GM21360 (cell line): ENCODE measurements around the gene DET1.
A peak's percentile ranks its signal among the peaks of the same experiment; 100 is the strongest.
"Not testable (repeated sequence)": the region's sequence is repeated elsewhere in the genome, so short reads cannot be mapped to it uniquely, and the experiment has no call there.

ENCODE experiments used
- ATAC-seq: cut with Tn5 transposase; IDR thresholded peaks from one replicate; pipeline ENCODE4 v1.9.1; 2021; ENCODE audit warnings: mild to moderate bottlenecking, moderate library complexity; ENCODE audit not compliant: unreplicated experiment

The DET1 gene

DNA sequence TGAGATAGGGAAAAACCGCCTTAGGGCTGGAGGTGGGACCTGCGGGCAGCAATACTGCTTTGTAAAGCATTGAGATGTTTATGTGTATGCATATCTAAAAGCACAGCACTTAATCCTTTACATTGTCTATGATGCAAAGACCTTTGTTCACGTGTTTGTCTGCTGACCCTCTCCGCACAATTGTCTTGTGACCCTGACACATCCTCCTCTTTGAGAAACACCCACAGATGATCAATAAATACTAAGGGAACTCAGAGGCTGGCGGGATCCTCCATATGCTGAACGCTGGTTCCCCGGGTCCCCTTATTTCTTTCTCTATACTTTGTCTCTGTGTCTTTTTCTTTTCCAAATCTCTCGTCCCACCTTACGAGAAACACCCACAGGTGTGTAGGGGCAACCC, 5.4 kb downstream of the DET1 start:
- ATAC-seq: not testable (repeated sequence)

DNA sequence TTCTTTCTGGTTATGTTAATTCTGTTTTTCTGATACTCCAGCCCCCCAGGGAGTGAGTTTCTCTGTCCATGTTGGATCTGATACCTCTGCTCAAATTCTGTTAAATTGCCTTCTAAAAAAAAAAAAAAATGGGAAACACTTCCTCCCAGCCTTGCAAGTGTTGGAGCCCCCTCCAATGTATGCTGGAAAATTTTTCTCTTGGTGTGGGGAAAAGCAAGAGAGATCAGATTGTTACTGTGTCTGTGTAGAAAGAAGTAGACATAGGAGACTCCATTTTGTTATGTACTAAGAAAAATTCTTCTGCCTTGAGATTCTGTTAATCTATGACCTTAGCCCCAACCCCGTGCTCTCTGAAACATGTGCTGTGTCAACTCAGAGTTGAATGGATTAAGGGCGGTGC, 6.1 kb downstream of the DET1 start:
- ATAC-seq: not testable (repeated sequence)

DNA sequence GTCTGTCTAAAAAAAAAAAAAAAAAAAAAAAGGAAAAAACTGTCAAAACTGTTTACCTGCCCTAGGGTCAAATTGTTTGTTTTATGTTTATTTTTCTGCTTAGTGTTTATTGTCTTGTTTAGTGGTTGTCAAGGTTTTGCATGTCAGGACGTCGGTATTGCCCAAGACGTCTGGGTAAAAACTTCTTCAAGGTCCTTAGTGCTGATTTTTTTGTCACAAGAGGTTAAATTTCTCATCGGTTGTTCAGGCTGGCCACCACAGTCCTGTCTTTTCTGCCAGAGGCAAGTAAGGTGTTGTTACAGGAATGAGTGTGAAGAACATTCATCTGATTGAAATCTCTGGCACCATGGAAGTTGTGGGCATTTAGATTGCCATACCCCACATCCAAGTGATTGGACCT, 7.0 kb downstream of the DET1 start:
- no peak for ATAC-seq

DNA sequence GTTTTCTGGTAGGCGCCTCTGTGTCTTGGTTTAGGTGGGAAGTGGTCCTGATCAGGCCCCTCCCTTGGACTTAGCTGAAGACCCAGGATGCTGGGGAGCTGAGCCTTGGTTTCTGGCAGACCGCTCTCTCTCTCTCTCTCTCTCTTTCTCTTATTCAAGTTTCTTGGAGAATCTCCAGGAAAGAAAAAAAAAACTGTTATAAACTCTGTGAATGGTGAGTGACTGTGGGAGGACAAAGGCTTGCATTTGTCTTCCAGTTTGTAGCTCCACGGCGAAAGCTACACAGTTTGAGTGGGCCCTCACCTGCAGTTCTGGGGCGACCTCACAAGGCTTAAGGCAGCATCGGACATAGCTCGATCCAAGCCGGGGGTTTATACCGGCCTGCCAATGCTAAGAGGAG, 7.5 kb downstream of the DET1 start:
- ATAC-seq: no peak

DNA sequence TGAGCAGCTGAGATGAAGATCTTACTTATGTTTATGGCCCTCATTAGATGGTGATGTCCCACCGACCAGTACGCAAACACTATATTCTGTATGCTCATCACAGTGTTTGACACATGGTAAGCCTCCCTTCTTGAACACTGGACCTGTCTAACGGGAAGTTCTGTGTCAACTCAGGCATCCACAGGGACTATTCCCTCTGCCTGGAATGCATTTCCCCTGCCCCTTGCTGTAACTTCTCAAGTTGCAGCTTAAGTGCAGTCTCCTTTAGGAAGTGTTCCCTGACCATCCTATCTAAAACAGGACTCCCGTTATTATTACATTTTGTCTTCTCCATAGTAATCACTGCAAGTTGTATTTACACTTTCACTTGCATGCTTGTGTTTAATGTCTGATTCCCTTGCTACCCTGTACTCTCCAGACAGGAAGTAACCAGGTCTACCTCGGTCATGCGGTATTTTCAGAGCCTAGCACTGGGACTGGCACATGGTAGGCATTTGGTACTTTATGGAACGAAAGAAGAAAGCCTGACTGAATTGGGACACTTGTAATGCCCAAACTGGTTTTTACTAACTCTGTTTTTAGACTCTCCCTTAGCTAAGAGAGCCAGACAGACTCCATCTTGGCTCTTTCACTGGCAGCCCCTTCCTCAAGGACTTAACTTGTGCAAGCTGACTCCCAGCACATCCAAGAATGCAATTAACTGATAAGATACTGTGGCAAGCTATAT, 8.7 kb downstream of the DET1 start:
- ATAC-seq: no peak

DNA sequence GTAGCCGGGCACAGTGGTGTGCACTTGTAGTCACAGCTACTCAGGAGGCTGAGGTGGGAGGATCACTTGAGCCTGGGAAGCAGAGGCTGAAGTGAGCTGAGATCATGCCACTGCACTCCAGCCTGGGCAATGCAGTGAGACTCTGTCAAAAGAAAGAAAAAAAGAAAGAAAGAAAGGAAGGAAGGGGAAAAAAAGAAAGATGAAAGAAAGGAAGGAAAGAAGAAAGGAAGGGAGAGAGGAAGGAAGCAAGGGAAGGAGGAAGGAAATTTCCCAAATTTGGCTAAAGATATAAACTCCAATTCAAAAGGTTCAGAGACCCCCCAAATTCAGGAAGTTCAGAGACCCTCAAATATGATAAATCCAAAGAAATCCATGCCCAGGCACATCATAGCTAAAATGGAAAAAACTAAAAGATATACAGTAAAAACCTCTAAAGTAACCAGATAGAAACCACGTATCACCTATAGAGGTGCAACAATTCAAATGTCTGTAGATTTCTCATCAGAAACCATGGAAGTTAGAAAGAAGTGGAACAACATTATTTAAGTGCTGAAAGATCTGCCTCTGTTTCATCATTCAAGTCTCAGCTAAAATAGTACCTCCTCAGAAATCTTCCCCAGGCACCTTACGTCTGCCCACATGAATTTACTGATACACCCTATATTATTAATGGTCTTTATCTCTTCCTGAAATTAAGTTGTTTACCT, 10.7 kb downstream of the DET1 start:
- no peak for ATAC-seq

DNA sequence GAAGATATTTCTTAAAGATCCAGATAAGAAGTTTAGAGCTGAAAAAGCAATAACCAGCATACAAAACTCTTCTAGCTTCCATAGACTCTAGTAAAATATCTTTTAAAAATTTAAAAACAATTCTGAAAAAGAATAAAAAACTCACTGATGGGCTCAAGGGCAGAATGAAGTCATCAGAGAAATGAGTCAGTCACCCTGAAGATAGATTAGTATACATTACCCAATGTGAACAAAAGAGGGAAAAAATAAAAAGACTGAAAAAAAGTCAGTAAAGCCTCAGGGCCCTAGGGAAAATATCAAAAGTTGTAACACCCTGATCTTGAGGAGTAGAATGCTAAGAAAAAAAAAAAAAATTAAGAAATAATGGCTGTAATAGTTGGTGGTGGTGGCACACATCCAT, 11.4 kb downstream of the DET1 start:
- no peak for ATAC-seq

DNA sequence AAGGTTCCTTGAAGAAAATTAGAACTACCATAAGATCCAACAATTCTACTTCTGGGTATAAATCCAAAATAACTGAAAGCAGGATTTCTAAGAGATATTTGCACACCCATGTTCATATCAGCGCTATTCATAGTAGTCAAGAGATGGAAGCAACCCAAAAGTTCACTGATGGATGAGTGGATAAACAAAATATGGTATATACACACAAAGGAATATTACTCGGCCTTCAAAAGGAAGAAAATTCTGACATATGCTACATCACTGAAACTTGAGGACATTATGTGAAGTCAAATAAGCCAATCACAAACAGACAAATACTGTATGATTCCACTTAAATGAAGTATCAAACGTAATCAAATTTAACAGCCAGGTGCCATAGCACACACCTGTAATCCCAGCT, 13.1 kb downstream of the DET1 start:
- ATAC-seq: no peak

DNA sequence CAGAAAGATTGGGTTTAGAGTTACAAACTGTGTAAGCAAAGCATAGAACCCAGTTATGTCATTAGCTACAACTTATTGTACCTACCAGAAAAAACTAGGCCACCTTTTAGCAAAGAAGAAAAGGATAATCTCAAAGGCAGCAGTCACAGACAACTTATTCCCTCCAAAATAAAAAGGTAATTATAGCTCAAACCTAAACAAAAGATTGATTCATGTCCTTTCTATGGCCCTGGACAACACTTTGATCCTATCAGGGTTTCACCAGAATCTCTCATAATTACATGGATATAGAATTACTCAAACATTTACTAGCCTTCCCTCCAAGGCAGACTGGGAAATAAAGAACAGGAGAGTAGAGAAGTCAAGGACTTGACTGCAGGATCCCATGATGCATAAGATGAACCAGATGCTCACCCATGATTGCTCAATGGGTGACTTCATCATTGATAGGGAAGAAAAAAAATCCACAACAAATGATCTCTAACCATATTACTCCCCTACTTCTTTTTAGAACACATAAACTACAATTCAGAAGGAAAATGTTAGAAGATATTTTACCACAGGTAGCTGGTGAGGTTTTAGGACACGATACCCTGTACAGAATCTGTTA, 17.4 kb downstream of the DET1 start:
- no peak for ATAC-seq

DNA sequence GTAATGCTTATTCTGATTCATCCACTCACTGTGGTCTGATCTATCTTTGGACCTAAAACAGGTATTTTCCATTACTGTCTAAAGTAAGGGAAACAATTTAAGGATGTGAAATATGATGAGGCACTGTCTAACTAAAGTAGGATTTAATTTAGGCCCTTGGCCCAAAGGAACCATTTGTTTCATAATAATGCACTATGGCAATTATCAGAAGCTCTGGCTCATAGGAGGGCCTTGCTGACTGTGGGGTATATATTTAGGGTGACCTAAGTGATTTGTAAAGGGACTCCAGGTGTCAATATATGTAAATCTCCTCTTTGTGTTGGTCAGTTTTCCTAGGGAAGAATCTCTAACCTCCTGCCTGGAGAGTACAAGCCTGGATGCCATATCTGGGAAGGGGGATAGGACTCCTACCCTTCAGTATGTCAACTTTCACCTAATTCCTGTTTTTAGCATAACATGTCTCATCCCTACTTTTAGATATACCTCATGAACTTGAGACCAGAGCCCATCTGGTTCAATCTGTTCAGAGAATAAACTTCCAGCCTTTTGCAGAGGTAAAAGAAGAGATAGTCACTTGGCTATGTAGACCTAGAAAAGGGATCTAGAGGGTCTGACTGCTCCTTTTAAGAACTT, 20.1 kb downstream of the DET1 start:
- no peak for ATAC-seq

DNA sequence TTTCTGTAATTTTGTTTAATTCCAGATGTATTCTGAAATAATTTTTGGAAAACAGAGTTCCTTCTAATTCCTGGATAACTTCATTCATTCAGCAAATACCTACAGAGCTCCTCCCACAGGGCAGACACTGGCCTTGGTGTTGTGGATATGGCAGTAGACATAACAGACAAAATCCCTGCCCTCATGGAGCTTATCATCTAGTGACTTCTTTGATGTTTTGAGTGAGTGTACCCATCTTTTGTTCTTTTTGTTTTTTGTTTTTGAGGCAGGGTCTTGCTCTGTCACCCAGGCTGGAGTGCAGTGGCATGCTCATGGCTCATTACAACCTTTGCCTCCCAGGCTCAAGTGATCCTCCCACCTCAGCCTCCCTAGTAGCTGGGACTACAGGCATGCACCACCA, 21.1 kb downstream of the DET1 start:
- ATAC-seq: no peak

DNA sequence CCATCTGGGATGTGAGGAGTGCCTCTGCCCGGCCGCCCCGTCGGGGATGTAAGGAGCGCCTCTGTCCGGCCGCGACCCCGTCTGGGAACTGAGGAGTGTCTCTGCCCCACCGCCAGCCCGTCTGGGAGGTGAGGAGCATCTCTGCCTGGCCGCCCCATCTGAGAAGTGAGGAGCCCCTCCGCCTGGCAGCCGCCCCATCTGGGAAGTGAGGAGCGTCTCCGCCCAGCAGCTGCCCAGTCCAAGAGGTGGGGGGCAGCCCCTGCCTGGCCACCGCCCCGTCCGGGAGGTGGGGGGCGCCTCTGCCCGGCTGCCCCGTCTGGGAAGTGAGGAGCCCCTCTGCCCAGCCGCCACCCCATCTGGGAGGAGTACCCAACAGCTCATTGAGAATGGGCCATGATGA, 22.4 kb downstream of the DET1 start:
- not testable (repeated sequence) for ATAC-seq

DNA sequence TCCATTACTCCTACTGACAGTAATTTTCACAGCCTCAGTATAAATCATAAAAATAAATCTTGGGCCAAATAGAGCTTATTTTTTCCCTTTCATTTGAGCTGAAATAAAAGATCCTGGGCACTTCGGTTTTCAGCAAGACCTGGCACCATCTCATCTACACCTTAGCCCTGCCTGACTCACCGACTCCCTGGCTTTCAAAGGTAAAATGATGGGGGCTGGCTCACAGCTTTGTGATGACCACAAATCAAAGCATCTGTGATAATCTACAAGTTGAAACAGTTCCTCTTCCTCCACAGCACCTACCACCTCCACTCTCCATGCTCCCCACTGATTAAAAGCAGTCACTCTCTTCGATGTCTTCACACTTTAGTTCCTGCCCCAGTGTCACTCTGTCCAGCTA, 27.6 kb downstream of the DET1 start:
- ATAC-seq: no peak

DNA sequence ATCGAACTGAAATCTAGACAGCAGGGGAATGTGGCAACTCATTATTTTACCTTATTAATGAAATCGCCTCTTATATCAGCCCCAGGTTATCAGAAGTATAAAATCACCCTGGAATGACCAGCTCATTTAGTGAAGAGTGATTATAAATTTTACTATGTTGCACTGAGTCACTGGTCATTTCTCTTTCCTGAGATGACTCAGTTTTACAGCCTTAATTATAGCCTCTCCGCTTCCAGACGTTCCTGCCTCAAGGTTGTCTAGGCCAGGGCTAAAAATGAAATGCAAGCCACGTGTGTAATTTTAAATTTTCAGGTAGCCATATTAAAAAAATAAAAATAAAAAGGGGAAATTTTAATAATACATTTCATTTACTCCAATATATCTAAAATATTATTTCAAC, 33.3 kb downstream of the DET1 start:
- no peak for ATAC-seq

DNA sequence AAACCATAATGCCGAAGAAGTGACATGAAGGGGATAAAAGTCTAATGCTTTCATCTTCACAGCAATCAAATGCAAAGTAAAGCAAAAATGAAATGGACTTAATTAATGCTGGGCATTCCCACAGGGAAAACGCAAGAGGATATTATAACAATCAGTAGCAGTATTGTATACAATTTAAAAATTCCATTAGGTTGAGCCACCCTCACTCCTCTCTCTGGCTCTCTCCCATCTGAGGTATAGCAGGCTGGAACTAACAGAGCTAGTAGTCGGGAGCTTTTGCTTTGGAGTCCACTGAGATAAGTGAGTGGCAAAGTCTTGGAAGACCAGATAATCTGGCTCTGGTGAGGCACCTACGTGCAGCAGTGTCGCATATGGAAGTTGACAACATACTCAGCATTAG, 33.9 kb downstream of the DET1 start:
- no peak for ATAC-seq

DNA sequence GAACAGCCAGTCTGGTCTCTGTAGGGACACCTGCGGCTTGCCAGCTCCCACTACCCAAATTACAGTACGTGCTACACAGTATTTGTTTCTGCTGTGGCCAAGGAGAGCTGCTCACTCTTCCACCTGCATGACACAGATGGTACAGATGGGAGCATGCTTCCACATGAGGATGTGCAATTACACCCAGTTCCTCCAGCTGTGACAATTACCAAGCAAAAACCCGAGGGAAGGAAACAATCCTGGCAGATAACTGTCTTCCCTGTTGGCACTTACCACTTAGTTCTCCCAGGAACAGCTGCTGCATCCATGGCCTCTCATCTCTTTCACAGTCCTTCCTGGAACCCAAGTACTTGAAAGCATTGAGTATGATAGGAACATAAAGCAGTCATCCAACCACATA, 34.4 kb downstream of the DET1 start:
- ATAC-seq: no peak

DNA sequence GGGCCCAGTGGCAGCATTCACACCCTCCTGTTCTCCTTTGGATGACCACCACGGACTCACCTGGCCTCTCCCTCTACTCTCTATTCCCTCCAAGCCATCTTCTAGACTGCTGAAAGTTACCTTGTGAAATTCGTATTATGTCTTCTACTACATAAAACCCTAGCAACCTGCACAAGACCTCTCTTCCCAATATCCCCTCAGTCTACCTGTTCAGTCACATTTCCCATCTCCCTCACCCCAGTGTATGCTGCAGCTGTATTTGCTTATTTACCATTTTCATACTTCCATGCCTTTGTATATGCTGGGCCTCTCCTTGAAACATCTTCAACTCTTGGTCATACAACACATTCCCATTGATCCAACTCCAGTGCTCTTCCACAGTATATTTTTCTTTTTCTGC, 35.3 kb downstream of the DET1 start:
- no peak for ATAC-seq

DNA sequence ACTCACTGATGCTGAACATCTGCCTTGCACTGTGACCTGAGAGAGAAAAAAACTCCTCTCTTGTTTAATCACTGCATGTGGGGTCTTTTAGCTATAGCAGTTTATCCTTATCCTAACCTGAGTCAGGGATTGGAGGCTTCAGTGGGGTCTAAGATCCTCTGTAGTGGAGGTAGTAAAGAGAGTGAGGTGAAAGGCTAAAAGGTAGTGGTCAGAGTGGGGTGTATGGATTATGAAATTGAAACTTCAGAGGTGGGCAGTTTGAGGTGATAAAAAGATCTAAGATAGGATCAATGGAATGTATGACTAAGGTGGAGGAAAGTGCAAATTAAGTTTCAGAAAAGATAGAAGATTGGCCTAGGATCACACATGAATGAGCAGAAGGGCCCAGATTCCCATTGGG, 36.5 kb downstream of the DET1 start:
- peak; percentile 37 for ATAC-seq

DNA sequence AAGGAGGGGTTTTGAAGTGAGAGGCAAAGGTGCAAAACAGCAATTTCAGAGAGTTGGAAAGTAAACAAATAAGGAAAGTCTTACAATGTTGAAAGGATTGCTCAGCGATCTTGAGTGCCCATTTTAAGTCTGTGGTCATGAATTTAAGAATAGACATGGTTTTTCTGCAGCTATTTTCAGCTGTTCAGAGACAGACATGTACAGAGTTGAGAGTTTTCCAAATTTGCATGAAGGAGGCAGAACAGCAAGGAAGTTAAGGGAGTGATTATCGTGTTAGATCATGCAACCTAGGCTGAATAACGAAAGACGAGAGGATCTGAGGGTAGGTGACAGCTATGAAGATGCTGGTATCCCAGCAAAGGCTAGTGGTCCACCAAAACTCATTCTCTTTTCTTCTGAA, 37.2 kb downstream of the DET1 start:
- ATAC-seq: peak; percentile 53

DNA sequence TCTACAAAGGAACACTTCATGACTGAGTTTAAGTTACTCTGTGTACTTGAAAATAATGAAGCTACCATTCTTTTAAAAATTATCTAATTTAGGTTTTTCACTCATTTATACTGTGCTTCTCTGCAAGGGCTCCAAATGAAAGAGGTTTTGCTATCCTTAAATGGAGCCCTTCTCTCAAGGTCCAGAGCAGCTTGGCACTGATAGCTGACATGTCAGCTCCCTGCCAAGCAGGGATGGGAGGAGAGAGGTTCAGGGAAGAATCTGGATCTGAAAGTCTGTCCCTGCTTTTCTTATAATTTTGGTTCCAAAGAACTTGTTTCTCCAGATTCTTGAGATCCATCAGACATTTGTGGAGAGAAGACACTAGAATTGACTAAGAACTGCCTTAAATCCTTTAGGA, 39.9 kb downstream of the DET1 start:
- no peak for ATAC-seq

DNA sequence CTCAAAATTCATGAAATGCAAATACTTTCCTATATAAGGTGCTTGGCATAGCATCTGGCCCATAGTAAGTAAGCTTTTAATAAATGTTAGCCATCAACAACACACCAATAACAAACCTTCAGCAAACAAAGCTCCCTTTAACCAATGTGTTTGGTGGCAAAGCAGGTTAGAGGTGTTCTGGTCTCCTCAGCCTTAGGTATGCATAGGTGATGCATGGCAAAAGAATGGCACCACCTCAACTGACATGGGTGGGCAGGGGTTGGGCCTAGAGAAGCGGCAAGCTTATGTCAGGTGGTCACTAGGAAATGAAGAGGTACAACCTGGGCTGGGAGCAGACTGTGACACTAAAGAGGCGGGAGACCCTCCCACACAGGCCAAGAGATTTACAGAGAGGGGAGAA, 40.8 kb downstream of the DET1 start:
- no peak for ATAC-seq

DNA sequence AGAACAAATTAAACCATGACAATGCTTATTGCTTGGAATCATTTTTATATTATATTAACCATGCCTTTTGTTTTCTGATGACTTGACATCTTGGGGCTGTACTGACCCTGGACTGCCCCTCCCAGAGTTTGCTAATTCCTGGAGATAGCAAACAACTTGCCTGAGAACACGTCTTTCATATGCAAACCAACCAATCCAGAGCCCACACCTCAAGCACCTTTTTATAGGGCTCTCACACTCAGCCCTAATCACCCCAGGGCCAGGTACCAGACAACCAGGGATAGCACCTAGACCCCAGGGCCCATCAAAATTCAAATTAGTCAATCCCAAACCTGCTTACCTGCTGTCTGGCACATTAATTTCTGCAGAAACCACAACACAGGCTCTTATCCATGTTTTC, 42.0 kb downstream of the DET1 start:
- no peak for ATAC-seq
